Astrocyte of the spinal cord (primary cell): ENCODE data around the gene ADD2.

Experiments used
- DNase-seq: peaks from one replicate; pipeline ENCODE4 v3.0.0; 2011; ENCODE audit warnings: low read depth, low spot score
- H3K4me3 ChIP-seq: 2 replicates; pipeline ENCODE4 v1.5.1; 2011; ENCODE audit warnings: low read depth, mild to moderate bottlenecking, low read length, moderate library complexity
- in situ Hi-C: cut with HindIII; loops from 2 replicates; pipeline ENCODE4 v1.10.0; 2017; ENCODE audit warnings: low sequenced_read_pairs
- TF ChIP-seq, protein P1 (sequence below): IDR thresholded peaks from 2 replicates; pipeline ENCODE4 v1.5.1; 2012; ENCODE audit warnings: low read depth, mild to moderate bottlenecking, low read length, inconsistent platforms

Gene ADD2

DNA sequence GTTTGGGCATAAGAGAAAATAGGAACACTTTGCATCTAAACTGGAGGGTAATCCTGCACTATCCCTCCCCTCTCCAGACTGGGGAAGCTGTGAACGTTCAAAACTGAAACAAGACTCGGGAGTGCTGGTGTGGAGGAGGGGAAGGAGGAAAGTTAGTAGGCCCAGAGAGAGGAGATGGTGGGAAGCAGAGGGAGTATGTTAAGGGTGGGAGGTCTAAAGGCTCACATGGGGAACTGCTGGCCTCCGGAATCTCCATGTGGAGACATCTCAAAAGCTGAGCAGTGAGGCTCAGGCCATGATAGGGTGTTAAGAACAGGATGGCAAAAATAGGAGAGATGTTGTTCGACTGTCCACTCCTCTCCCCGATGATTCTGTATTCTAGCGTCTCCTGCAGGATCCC is 47.9 kb downstream of the ADD2 start:
- TF ChIP-seq, protein P1, sequence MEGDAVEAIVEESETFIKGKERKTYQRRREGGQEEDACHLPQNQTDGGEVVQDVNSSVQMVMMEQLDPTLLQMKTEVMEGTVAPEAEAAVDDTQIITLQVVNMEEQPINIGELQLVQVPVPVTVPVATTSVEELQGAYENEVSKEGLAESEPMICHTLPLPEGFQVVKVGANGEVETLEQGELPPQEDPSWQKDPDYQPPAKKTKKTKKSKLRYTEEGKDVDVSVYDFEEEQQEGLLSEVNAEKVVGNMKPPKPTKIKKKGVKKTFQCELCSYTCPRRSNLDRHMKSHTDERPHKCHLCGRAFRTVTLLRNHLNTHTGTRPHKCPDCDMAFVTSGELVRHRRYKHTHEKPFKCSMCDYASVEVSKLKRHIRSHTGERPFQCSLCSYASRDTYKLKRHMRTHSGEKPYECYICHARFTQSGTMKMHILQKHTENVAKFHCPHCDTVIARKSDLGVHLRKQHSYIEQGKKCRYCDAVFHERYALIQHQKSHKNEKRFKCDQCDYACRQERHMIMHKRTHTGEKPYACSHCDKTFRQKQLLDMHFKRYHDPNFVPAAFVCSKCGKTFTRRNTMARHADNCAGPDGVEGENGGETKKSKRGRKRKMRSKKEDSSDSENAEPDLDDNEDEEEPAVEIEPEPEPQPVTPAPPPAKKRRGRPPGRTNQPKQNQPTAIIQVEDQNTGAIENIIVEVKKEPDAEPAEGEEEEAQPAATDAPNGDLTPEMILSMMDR = no peak

DNA sequence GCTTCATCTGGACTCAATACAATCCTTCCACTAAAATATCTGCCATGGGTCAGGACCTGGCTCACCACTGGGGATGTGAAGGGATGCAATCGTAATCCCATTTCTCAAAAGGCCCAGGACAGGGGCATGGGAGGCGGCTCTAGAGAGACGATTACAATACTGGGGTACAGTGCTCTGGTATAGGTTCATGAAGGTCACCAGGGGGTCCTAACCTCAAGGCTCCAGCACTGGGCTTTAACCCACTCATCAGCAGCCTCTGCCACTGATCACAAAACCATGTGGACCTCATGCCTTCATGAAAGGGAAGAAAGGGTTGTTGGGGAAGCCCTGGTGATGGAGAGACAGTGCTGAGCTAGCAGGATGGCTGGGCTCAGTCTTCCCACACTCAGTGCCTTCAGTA is 48.8 kb downstream of the ADD2 start:
- no peak overlapping the region for H3K4me3 ChIP-seq
- TF ChIP-seq, protein P1 = no peak
- in situ Hi-C loops = no loop called here
- no peak for DNase-seq

More for the DNA sequence above, 47.9 kb downstream of the ADD2 start:
- in situ Hi-C loops = no loop called here
- H3K4me3 ChIP-seq = no peak overlapping the region
- no peak for DNase-seq

DNA sequence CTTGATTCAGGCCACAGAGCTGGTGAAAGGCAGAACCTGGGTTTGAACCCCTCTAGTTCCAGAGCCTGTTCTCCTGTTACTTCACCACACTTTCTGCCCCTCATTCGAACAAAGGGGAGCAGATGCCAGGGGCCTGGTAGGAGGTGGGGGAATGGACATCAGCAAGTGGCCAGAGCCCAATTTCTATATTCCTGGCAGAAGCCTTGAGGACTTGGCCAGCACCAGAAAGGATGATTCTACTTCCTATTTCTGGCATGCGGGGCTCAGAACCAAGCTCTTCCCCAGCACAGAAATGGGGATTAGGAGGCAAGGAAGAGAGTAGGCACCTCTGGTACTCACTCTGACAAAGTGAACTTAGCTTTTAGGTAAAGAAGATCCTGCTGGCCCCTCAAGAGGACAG is 49.3 kb downstream of the ADD2 start:
- no peak overlapping the region for H3K4me3 ChIP-seq
- in situ Hi-C loops = no loop called here
- TF ChIP-seq, protein P1 = no peak
- DNase-seq = no peak

DNA sequence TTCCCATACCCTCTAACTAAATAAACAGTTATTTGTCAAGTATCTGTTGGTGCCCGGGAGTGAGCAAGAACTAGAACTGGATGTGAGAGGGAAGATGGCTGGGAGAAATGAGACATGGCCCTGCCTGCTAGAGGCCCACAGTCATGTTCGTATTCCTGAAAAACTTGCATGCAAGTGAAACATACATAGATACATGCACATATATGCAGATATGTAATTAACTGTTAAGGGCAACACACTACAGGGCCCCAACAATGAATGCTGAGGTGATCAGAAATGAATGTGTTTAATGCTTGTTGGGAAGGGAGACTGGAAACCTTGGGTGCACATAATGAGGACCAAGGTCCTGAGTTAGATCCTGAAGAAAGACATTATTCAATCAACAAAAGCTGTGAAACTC is 49.8 kb downstream of the ADD2 start:
- in situ Hi-C loops = no loop called here
- TF ChIP-seq, protein P1 = no peak
- no peak for DNase-seq
- no peak overlapping the region for H3K4me3 ChIP-seq

DNA sequence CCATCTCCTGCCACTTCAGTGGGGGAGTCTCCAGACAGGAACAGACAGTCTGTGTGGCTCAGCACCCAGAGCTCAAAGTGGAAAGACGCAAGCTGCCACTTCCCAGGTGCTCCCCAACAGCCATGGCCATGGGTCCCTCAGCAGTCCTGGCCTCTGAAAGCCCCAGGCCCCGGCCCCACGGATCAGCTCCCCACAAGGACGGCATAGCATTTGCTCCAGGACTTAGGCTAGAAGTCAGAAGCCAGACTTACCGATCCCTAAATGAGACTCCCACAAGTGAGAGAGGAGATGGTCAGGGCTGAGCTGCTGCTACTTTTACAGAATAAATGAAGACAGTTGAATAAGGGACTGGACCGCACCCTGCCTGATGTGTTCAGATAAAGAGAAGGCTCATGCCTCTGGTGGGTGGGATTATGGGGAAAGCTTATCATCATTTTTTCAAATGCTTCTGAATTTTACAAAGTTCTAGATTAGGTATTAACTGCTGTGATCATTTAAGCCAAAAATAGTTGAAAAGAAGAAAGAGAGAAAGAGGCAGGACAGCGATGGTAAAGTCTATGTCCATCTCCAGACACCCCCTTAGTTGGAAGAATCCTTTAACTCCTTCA is 50.5 kb downstream of the ADD2 start:
- no peak overlapping the region for H3K4me3 ChIP-seq
- in situ Hi-C loops = no loop called here
- TF ChIP-seq, protein P1 = no peak
- DNase-seq = no peak

DNA sequence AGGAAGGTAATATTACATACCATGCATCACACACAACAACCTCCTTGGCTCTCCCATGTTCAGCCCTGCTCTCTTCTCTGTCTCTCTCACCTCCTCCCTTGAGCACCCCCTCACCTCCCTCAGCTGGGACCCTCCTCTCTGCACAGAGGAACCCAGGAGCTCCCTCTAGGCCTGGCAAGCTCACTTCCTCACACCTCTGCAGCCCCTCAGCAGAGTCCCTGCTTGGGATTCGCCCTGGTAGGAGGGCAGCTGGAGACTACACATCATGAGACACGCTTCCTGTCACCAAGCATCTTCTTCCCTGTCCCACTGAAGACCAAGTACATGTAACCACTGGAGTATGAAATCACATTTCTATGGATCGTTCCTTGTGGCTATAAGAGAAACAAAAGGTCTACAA is 51.0 kb downstream of the ADD2 start:
- in situ Hi-C loops = no loop called here
- no peak overlapping the region for H3K4me3 ChIP-seq
- no peak for DNase-seq
- TF ChIP-seq, protein P1 = no peak

DNA sequence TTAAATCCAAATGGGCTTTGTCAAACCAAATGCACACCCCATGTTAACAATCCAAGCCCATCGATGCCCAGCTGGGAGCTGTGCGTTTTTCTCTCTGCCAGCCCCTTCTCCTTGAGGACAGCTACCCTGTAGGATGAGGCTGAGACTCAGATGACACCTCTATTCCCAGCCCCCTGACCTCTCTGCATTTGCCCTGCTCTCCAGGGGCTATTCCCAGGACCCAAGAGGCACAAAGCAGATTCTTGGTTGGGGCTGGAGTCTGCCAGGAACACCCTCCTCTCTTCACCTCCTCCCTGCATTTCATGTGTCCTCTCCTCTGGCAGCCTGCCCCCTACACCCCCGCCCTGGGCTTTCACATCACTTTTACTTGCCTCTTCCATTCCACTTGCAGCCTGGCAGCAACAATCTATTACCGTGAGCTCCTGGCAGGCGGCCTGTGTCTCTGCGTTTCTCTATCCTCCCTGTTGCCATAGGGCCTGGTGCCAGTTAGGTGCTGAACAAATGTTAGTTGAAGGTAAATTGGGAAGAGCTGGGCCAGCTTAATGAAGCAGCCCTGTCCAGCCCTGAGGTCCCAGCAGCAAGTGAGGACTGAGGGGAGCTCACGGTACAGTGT is 51.8 kb downstream of the ADD2 start:
- no peak overlapping the region for H3K4me3 ChIP-seq
- DNase-seq = no peak
- in situ Hi-C loops = no loop called here
- TF ChIP-seq, protein P1 = no peak
